ENCODE measurements around the gene KLHDC7A.

KLHDC7A gene

GRCh38 chr1:18470671-18471355 lies 9.9 kb upstream of the KLHDC7A start:
- intact Hi-C loops (cut with DNase I): no loop called here
- peak in 2 of 10 donors; percentile 28 to 55 for DNase-seq

- peak in 2 of 10 donors; percentile 15 to 17 for DNase-seq
Measured at GRCh38 chr1:18473195-18473815, 7.4 kb upstream of the KLHDC7A start.

GRCh38 chr1:18474559-18475175 lies 6.1 kb upstream of the KLHDC7A start:
- intact Hi-C loops (cut with DNase I): no loop called here
- peak in 1 of 10 donors; percentile 30 for DNase-seq

More at GRCh38 chr1:18473195-18473815, 7.4 kb upstream of the KLHDC7A start:
- intact Hi-C loops (cut with DNase I): no loop called here

GRCh38 chr1:18475234-18475905 lies 5.4 kb upstream of the KLHDC7A start:
- peak in 1 of 10 donors; percentile 11 for DNase-seq
- intact Hi-C loops (cut with DNase I): no loop called here

GRCh38 chr1:18479454-18479853 lies 1.3 kb upstream of the KLHDC7A start:
- DNase-seq: no peak
- intact Hi-C loops (cut with DNase I): no loop called here

GRCh38 chr1:18481190-18481920 lies 625 bp downstream of the KLHDC7A start:
- peak in 1 of 10 donors; percentile 69 for DNase-seq
- intact Hi-C loops (cut with DNase I): no loop called here

- DNase-seq: peak in 1 of 10 donors; percentile 81
Measured at GRCh38 chr1:18481921-18482701, 1.4 kb downstream of the KLHDC7A start.

GRCh38 chr1:18482721-18483425 lies 2.1 kb downstream of the KLHDC7A start:
- peak in 1 of 10 donors; percentile 75 for DNase-seq
- intact Hi-C loops (cut with DNase I): no loop called here

More at GRCh38 chr1:18481921-18482701, 1.4 kb downstream of the KLHDC7A start:
- intact Hi-C loops (cut with DNase I): no loop called here

- intact Hi-C loops (cut with DNase I): no loop called here
- DNase-seq: peak in 1 of 10 donors; percentile 33
Measured at GRCh38 chr1:18484276-18484675, 3.5 kb downstream of the KLHDC7A start.

- intact Hi-C loops (cut with DNase I): no loop called here
- peak in 1 of 10 donors; percentile 72 for DNase-seq
Measured at GRCh38 chr1:18484721-18485120, 4.0 kb downstream of the KLHDC7A start.

- intact Hi-C loops (cut with DNase I): no loop called here
Measured at GRCh38 chr1:18485227-18485626, 4.5 kb downstream of the KLHDC7A start.

GRCh38 chr1:18486195-18486594 lies 5.5 kb downstream of the KLHDC7A start:
- intact Hi-C loops (cut with DNase I): no loop called here
- peak in 1 of 10 donors; percentile 43 for DNase-seq

More at GRCh38 chr1:18485227-18485626, 4.5 kb downstream of the KLHDC7A start:
- DNase-seq: peak in 1 of 10 donors; percentile 50

- intact Hi-C loops (cut with DNase I): no loop called here
- DNase-seq: peak in 1 of 10 donors; percentile 12
Measured at GRCh38 chr1:18489417-18490143, 8.8 kb downstream of the KLHDC7A start.

GRCh38 chr1:18491168-18491567 lies 10.4 kb downstream of the KLHDC7A start:
- no peak for DNase-seq
- intact Hi-C loops (cut with DNase I): no loop called here

GRCh38 chr1:18494304-18494703 lies 13.6 kb downstream of the KLHDC7A start:
- intact Hi-C loops (cut with DNase I): no loop called here
- DNase-seq: no peak

GRCh38 chr1:18495635-18496034 lies 14.9 kb downstream of the KLHDC7A start:
- intact Hi-C loops (cut with DNase I): no loop called here
- DNase-seq: no peak

GRCh38 chr1:18496056-18496455 lies 15.3 kb downstream of the KLHDC7A start:
- intact Hi-C loops (cut with DNase I): no loop called here
- no peak for DNase-seq
